Measurements from ENCODE around the gene SEC14L2.

- TF ChIP-seq ATF3 (IDR thresholded peaks at IDR 0.05) = no peak
- TF ChIP-seq EZH2phosphoT487 (IDR thresholded peaks at IDR 0.05; ENCODE audit: borderline replicate concordance) = no peak
- TF ChIP-seq CTCF (IDR thresholded peaks at IDR 0.05 in 2 of 3, conservative IDR thresholded peaks at IDR 0.05 in 1 of 3; ENCODE audit: borderline replicate concordance in 1 of 3, insufficient read depth in 1 of 3, low read depth in 2 of 3, low read length in 2 of 3) = no peak
- TF ChIP-seq REST (IDR thresholded peaks at IDR 0.05; ENCODE audit: low read depth) = no peak
Measured at GRCh38 chr22:30447656-30448055, 50.8 kb downstream of the SEC14L2 start.

Data from HCT116 (cell line).